PC-9 (cell line): Measurements from ENCODE around the gene DGKD.

Experiments used
- EZH2 ChIP-seq: fragments of 200-600 bp; sonication (generic); IDR thresholded peaks from 2 replicates; pipeline ENCODE4 v1.8.0; 2017; ENCODE audit warnings: antibody characterized with exemption, low read depth
- TF ChIP-seq, protein P1 (sequence below): fragments of 200-600 bp; sonication (generic); conservative IDR thresholded peaks from 2 replicates; pipeline ENCODE4 v1.6.1; 2017; ENCODE audit warnings: mixed run types, antibody characterized with exemption, mild to moderate bottlenecking, moderate library complexity

GRCh38 chr2:233355916-233356315 lies 1.6 kb downstream of the DGKD start:
- TF ChIP-seq, protein P1, sequence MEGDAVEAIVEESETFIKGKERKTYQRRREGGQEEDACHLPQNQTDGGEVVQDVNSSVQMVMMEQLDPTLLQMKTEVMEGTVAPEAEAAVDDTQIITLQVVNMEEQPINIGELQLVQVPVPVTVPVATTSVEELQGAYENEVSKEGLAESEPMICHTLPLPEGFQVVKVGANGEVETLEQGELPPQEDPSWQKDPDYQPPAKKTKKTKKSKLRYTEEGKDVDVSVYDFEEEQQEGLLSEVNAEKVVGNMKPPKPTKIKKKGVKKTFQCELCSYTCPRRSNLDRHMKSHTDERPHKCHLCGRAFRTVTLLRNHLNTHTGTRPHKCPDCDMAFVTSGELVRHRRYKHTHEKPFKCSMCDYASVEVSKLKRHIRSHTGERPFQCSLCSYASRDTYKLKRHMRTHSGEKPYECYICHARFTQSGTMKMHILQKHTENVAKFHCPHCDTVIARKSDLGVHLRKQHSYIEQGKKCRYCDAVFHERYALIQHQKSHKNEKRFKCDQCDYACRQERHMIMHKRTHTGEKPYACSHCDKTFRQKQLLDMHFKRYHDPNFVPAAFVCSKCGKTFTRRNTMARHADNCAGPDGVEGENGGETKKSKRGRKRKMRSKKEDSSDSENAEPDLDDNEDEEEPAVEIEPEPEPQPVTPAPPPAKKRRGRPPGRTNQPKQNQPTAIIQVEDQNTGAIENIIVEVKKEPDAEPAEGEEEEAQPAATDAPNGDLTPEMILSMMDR, result no peak
- TF ChIP-seq EZH2, result no peak
